ENCODE results near the gene UTP4. TPM values are rescaled to one million over a fixed set of nuclear protein-coding genes. Genes with fewer than 3 reads are reported as not detected.
"Not testable (repeated sequence)": the region's sequence is repeated elsewhere in the genome, so short reads cannot be mapped to it uniquely, and the experiment has no call there.

Gene UTP4
- total RNA-seq, 2 experiments from 2014 or later, result 40.1 to 40.3 TPM

GRCh38 chr16:69126221-69126620 lies 6.2 kb upstream of the UTP4 start:
- no peak overlapping the region for H3K4me3 ChIP-seq (ENCODE audit: low read length)
- H3K4me1 Mint-ChIP-seq (ENCODE audit: low read depth), result peaks cover 43% of the 10 kb centered on the region
- intact Hi-C loops (cut with DNase I, micrococcal nuclease), result no loop called here
- H3K27me3 ChIP-seq (ENCODE audit: control insufficient read depth in 1 of 2, insufficient read depth in 2 of 2, low read length in 2 of 2), result no peaks in the 10 kb centered on the region
- H3K27me3 Mint-ChIP-seq, result no peaks in the 10 kb centered on the region
- TF ChIP-seq CTCF (IDR thresholded peaks at IDR 0.05), result no peak
- peaks cover 19% of the 10 kb centered on the region for H3K36me3 ChIP-seq (ENCODE audit: insufficient read depth, low read length)
- peaks cover 34% of the 10 kb centered on the region for H3K36me3 Mint-ChIP-seq (ENCODE audit: low read depth)
- ATAC-seq (ENCODE audit: poor library complexity) (no peak), DNase-seq (no peak)
- H3K27ac ChIP-seq (ENCODE audit: low read depth in 1 of 2, low read length in 2 of 2), result no peak overlapping the region
- ChIA-PET POLR2A (no interaction called here), CTCF (no interaction called here)
- peak overlapping the region; percentile 52 for H3K27ac Mint-ChIP-seq
- no peaks in the 10 kb centered on the region for H3K9me3 Mint-ChIP-seq
- H3K9me3 ChIP-seq (ENCODE audit: control insufficient read depth in 1 of 2, insufficient read depth in 1 of 2, low read length in 2 of 2), result no peaks in the 10 kb centered on the region
- H3K4me3 Mint-ChIP-seq, result no peak overlapping the region
- peaks cover 7% of the 10 kb centered on the region for H3K4me1 ChIP-seq (ENCODE audit: insufficient read depth, low read length)

- H3K9me3 Mint-ChIP-seq; H3K4me3 Mint-ChIP-seq; CTCF ChIA-PET; H3K27me3 Mint-ChIP-seq; intact Hi-C loops (cut with DNase I, micrococcal nuclease); H3K4me3 ChIP-seq (ENCODE audit: low read length); H3K27ac ChIP-seq (ENCODE audit: low read depth in 1 of 2, low read length in 2 of 2); POLR2A ChIA-PET; ATAC-seq (ENCODE audit: poor library complexity); H3K27me3 ChIP-seq (ENCODE audit: control insufficient read depth in 1 of 2, insufficient read depth in 2 of 2, low read length in 2 of 2); H3K9me3 ChIP-seq (ENCODE audit: control insufficient read depth in 1 of 2, insufficient read depth in 1 of 2, low read length in 2 of 2): not testable (repeated sequence)
- H3K4me1 ChIP-seq (ENCODE audit: insufficient read depth, low read length), result peaks cover 11% of the 10 kb centered on the region
- H3K36me3 Mint-ChIP-seq (ENCODE audit: low read depth), result peaks cover 37% of the 10 kb centered on the region
- H3K36me3 ChIP-seq (ENCODE audit: insufficient read depth, low read length), result peaks cover 17% of the 10 kb centered on the region
- H3K4me1 Mint-ChIP-seq (ENCODE audit: low read depth), result peaks cover 48% of the 10 kb centered on the region
- peak overlapping the region; percentile 52 for H3K27ac Mint-ChIP-seq
- peak in 1 of 14 experiments; percentile 17 for DNase-seq
Observed at GRCh38 chr16:69126801-69127200, 5.6 kb upstream of the UTP4 start.

GRCh38 chr16:69127966-69128510 lies 4.4 kb upstream of the UTP4 start:
- Histone ChIP-seq H3K4me3 (ENCODE audit: low read length) (no peak overlapping the region), H3K27me3 (ENCODE audit: control insufficient read depth in 1 of 2, insufficient read depth in 2 of 2, low read length in 2 of 2) (no peaks in the 10 kb centered on the region), H3K9me3 (ENCODE audit: control insufficient read depth in 1 of 2, insufficient read depth in 1 of 2, low read length in 2 of 2) (no peaks in the 10 kb centered on the region), H3K36me3 (ENCODE audit: insufficient read depth, low read length) (peaks cover 16% of the 10 kb centered on the region), H3K27ac (ENCODE audit: low read depth in 1 of 2, low read length in 2 of 2) (no peak overlapping the region), H3K4me1 (ENCODE audit: insufficient read depth, low read length) (peaks cover 14% of the 10 kb centered on the region)
- CTCF ChIA-PET, result interaction anchor here (0.6 to 2.6 kb wide), 2 partner anchors 15 to 1186 kb away, joined by 3 to 7 read pairs; no protein-coding TSS in a partner anchor
- H3K9me3 Mint-ChIP-seq, result no peaks in the 10 kb centered on the region
- intact Hi-C loops (cut with DNase I, micrococcal nuclease), result no loop called here
- H3K27ac Mint-ChIP-seq, result peak overlapping the region; percentile 36
- no peaks in the 10 kb centered on the region for H3K27me3 Mint-ChIP-seq
- H3K4me3 Mint-ChIP-seq, result peak overlapping the region; percentile 25
- H3K4me1 Mint-ChIP-seq (ENCODE audit: low read depth), result peaks cover 54% of the 10 kb centered on the region
- DNase-seq, result peak in 1 of 14 experiments; percentile 7
- no peak for TF ChIP-seq CTCF (IDR thresholded peaks at IDR 0.05)
- peaks cover 43% of the 10 kb centered on the region for H3K36me3 Mint-ChIP-seq (ENCODE audit: low read depth)
- no peak for ATAC-seq (ENCODE audit: poor library complexity)
- POLR2A ChIA-PET, result no interaction called here

GRCh38 chr16:69130461-69130860 lies 2.0 kb upstream of the UTP4 start:
- CTCF ChIA-PET, result interaction anchor here (1.2 to 2.6 kb wide), 2 partner anchors 18 to 20 kb away, joined by 3 to 7 read pairs; no protein-coding TSS in a partner anchor
- intact Hi-C loops (cut with DNase I, micrococcal nuclease), result no loop called here
- Histone ChIP-seq H3K27ac (ENCODE audit: low read depth in 1 of 2, low read length in 2 of 2) (no peak overlapping the region), H3K4me3 (ENCODE audit: low read length) (no peak overlapping the region), H3K4me1 (ENCODE audit: insufficient read depth, low read length) (peaks cover 21% of the 10 kb centered on the region), H3K27me3 (ENCODE audit: control insufficient read depth in 1 of 2, insufficient read depth in 2 of 2, low read length in 2 of 2) (no peaks in the 10 kb centered on the region), H3K9me3 (ENCODE audit: control insufficient read depth in 1 of 2, insufficient read depth in 1 of 2, low read length in 2 of 2) (no peaks in the 10 kb centered on the region), H3K36me3 (ENCODE audit: insufficient read depth, low read length) (peaks cover 14% of the 10 kb centered on the region)
- DNase-seq, result no peak
- no peak for ATAC-seq (ENCODE audit: poor library complexity)
- H3K4me3 Mint-ChIP-seq, result peak overlapping the region; percentile 96
- peaks cover 43% of the 10 kb centered on the region for H3K36me3 Mint-ChIP-seq (ENCODE audit: low read depth)
- TF ChIP-seq CTCF (IDR thresholded peaks at IDR 0.05), result no peak
- POLR2A ChIA-PET, result interaction anchor here (1.2 to 1.6 kb wide), 2 partner anchors 57 to 287 kb away, joined by 6 to 14 read pairs; partner anchors contain the start of genes SNTB2 and TANGO6
- no peaks in the 10 kb centered on the region for H3K9me3 Mint-ChIP-seq
- H3K4me1 Mint-ChIP-seq (ENCODE audit: low read depth), result peaks cover 69% of the 10 kb centered on the region
- peak overlapping the region; percentile 95 for H3K27ac Mint-ChIP-seq
- no peaks in the 10 kb centered on the region for H3K27me3 Mint-ChIP-seq

All from CD4-positive, alpha-beta T cell (primary cell).